Hepatocyte (in vitro differentiated cells): Measurements from ENCODE around the gene GLI3. TPM values are rescaled to one million over a fixed set of nuclear protein-coding genes. Genes with fewer than 3 reads are reported as not detected.
"Not testable (repeated sequence)": the region's sequence is repeated elsewhere in the genome, so short reads cannot be mapped to it uniquely, and the experiment has no call there.

Experiments
- DNase-seq: peaks from one replicate; pipeline ENCODE4 v3.0.0-alpha.2; 2016; ENCODE audit warnings: low spot score
- H2AFZ ChIP-seq: fragments of 200-600 bp; sonication (generic); 2 replicates; pipeline ENCODE4 v1.6.0; 2016; ENCODE audit warnings: antibody characterized with exemption, mild to moderate bottlenecking
- H3K27ac ChIP-seq: fragments of 200-600 bp; sonication (generic); 2 replicates; pipeline ENCODE4 v1.5.1; 2016; ENCODE audit warnings: mild to moderate bottlenecking
- H3K27me3 ChIP-seq: fragments of 200-600 bp; sonication (generic); 2 replicates; pipeline ENCODE4 v1.6.1; 2016
- H3K36me3 ChIP-seq: fragments of 200-600 bp; sonication (generic); replicated peaks from 2 replicates; pipeline ENCODE4 v1.5.1; 2016; ENCODE audit warnings: low read depth; ENCODE audit not compliant: insufficient read depth
- H3K4me1 ChIP-seq: fragments of 200-600 bp; sonication (generic); 2 replicates; pipeline ENCODE4 v1.5.1; 2016; ENCODE audit warnings: mild to moderate bottlenecking, moderate library complexity; ENCODE audit not compliant: insufficient read depth
- H3K4me2 ChIP-seq: fragments of 200-600 bp; sonication (generic); 2 replicates; pipeline ENCODE4 v1.6.0; 2016
- H3K4me3 ChIP-seq: fragments of 200-600 bp; sonication (generic); 2 replicates; pipeline ENCODE4 v1.5.1; 2016; ENCODE audit warnings: mild to moderate bottlenecking
- H3K79me2 ChIP-seq: fragments of 200-600 bp; sonication (generic); 2 replicates; pipeline ENCODE4 v1.6.0; 2017; ENCODE audit warnings: mild to moderate bottlenecking
- H3K9me2 ChIP-seq: fragments of 200-600 bp; sonication (generic); replicated peaks from 2 replicates; pipeline ENCODE4 v1.6.0; 2017; ENCODE audit warnings: mild to moderate bottlenecking; ENCODE audit not compliant: insufficient read depth
- H3K9me3 ChIP-seq: fragments of 200-600 bp; sonication (generic); 2 replicates; pipeline ENCODE4 v1.5.1; 2016; ENCODE audit warnings: low read depth, mild to moderate bottlenecking
- H4K20me1 ChIP-seq: fragments of 200-600 bp; sonication (generic); 2 replicates; pipeline ENCODE4 v1.6.0; 2016; ENCODE audit warnings: mild to moderate bottlenecking; ENCODE audit not compliant: insufficient read depth, poor library complexity, severe bottlenecking
- EZH2 ChIP-seq: fragments of 200-600 bp; sonication (generic); IDR thresholded peaks from 2 replicates; pipeline ENCODE4 v1.6.1; 2016; ENCODE audit warnings: antibody characterized with exemption, mild to moderate bottlenecking, borderline replicate concordance
- EZH2phosphoT487 ChIP-seq: fragments of 200-600 bp; sonication (generic); IDR thresholded peaks from one replicate; pipeline ENCODE4 v1.6.1; 2018; ENCODE audit warnings: antibody characterized with exemption, mild to moderate bottlenecking, low read depth, moderate library complexity; ENCODE audit not compliant: unreplicated experiment, severe bottlenecking
- WGBS: methylation state at CpG from one replicate; pipeline ENCODE4 v1.1.6; 2016; ENCODE audit warnings: low lambda C conversion rate; ENCODE audit errors: missing lambda C conversion rate; 5-methylcytosine and 5-hydroxymethylcytosine counted together
- polyA plus RNA-seq: library from polyadenylated mRNA; unstranded; fragments of >200 nt; fragmentation: Nextera tagmentation; extraction: Ambion mirVana; gene quantifications from 2 replicates; pipeline ENCODE4 v1.2.1, GENCODE V29; 2016
- total RNA-seq: library from RNA; depleted of rRNA; stranded (reverse); fragments of >200 nt; gene quantifications from 2 replicates; pipeline ENCODE4 v1.2.3, GENCODE V29; 2014
- TF ChIP-seq, protein P1 (sequence below): fragments of 200-600 bp; sonication (generic); IDR thresholded peaks from 2 replicates; pipeline ENCODE4 v1.5.1; 2016; ENCODE audit warnings: antibody characterized with exemption, mild to moderate bottlenecking; ENCODE audit not compliant: poor library complexity

The GLI3 gene
- total and polyA plus RNA-seq, 2 experiments from 2014 or later = 5.5 to 20.0 TPM

DNA sequence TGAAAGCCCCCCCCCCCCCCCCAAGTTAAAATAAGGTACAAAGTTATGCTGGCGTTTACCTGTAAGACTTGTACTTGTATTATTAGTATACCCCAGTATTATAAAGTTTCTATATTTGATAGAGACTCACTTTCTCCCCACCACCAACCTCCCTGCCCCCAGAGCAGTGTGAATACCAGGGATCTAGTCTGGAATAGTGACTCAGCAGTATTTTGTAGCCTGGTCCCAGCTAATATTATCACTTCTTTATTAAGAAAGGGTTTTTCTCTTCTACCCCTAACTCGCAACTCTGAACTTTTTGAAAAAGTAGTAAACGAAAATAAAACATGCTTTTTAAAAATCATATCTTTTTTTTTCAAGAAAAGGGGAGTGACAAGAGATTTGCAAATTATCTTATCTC, 26.7 kb downstream of the GLI3 start:
- H3K4me1 ChIP-seq = no peaks in the 10 kb centered on the region
- no peaks in the 10 kb centered on the region for H3K36me3 ChIP-seq
- TF ChIP-seq EZH2 (no peak), EZH2phosphoT487 (no peak)
- TF ChIP-seq, protein P1, sequence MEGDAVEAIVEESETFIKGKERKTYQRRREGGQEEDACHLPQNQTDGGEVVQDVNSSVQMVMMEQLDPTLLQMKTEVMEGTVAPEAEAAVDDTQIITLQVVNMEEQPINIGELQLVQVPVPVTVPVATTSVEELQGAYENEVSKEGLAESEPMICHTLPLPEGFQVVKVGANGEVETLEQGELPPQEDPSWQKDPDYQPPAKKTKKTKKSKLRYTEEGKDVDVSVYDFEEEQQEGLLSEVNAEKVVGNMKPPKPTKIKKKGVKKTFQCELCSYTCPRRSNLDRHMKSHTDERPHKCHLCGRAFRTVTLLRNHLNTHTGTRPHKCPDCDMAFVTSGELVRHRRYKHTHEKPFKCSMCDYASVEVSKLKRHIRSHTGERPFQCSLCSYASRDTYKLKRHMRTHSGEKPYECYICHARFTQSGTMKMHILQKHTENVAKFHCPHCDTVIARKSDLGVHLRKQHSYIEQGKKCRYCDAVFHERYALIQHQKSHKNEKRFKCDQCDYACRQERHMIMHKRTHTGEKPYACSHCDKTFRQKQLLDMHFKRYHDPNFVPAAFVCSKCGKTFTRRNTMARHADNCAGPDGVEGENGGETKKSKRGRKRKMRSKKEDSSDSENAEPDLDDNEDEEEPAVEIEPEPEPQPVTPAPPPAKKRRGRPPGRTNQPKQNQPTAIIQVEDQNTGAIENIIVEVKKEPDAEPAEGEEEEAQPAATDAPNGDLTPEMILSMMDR = no peak
- no peaks in the 10 kb centered on the region for H3K27me3 ChIP-seq
- H3K9me3 ChIP-seq = no peaks in the 10 kb centered on the region
- H3K27ac ChIP-seq = no peak overlapping the region
- peaks cover 19% of the 10 kb centered on the region for H3K79me2 ChIP-seq
- no peak overlapping the region for H2AFZ ChIP-seq
- H4K20me1 ChIP-seq = no peaks in the 10 kb centered on the region
- no peak overlapping the region for H3K4me2 ChIP-seq
- no peaks in the 10 kb centered on the region for H3K9me2 ChIP-seq
- DNase-seq = no peak
- 95% methylated on average over 3 of the region's 3 CpGs for WGBS
- H3K4me3 ChIP-seq = no peak overlapping the region

DNA sequence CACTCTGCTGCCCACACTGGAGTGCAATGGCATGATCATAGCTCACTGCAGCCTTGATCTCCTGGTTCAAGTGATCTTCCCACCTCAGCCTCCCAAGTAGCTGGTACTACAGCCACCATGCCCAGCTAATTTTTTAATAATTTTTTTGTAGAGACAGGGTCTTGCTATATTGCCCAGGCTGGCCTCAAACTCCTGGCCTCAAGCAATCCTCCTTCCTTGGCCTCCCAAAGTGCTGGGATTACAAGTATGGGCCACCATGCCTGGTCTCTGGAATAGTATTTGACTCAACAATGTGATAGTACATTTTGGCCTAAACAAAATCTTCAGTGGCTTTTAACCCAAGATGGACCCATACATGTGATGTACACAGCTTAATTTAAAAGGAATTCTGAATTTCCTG, 27.9 kb downstream of the GLI3 start:
- H3K9me3 ChIP-seq, H4K20me1 ChIP-seq, H3K4me3 ChIP-seq, H3K27me3 ChIP-seq, H3K36me3 ChIP-seq, H2AFZ ChIP-seq, H3K4me2 ChIP-seq, H3K27ac ChIP-seq, DNase-seq, H3K9me2 ChIP-seq, H3K4me1 ChIP-seq: not testable (repeated sequence)
- peaks cover 32% of the 10 kb centered on the region for H3K79me2 ChIP-seq

DNA sequence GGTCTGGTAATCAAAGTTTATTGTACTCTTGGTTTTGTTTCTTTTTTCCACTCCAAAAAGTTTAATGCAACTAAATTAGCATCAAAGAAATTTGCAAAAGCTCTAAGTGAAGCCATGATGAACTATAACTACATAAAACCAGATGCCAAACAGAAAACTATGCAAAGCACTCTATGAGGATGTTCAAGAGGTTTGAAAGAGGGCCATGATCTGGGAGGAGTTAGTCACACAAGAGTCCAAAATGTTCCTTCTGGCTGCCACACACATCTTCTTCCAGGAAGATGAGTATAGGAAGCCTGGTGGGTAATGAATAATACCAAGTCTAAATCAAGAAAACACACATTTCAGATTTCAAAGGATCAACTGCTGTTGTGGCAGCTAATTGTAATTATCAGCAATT, 28.4 kb downstream of the GLI3 start:
- TF ChIP-seq, protein P1 = no peak
- Histone ChIP-seq H3K9me3 (no peaks in the 10 kb centered on the region), H3K79me2 (peaks cover 37% of the 10 kb centered on the region), H3K4me3 (no peak overlapping the region), H3K27me3 (no peaks in the 10 kb centered on the region), H3K4me2 (no peak overlapping the region), H4K20me1 (no peaks in the 10 kb centered on the region), H3K27ac (no peak overlapping the region), H2AFZ (no peak overlapping the region), H3K36me3 (no peaks in the 10 kb centered on the region), H3K9me2 (no peaks in the 10 kb centered on the region), H3K4me1 (no peaks in the 10 kb centered on the region)
- DNase-seq = no peak

DNA sequence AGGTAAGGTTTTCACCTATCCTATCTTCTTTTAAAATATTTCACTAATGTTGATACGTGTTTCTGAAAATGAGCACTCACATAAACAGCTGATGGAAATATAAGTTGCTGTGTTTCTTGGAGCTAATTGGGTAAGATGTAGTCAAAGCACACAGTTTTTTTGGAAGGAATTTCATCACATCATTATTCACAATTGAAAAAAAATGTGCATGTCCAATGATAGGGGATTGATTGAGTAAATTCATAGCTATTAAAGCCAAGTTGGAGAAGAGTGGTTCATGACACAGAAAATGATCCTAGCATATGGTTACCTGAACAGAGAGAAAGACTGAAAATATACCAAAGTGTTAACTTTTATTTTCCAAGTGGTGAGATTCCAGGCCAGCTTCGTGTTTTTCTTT, 29.6 kb downstream of the GLI3 start:
- H3K9me2 ChIP-seq = no peaks in the 10 kb centered on the region
- H3K36me3 ChIP-seq = no peaks in the 10 kb centered on the region
- H3K4me2 ChIP-seq = no peak overlapping the region
- H3K27ac ChIP-seq = no peak overlapping the region
- no peak for DNase-seq
- no peaks in the 10 kb centered on the region for H3K9me3 ChIP-seq
- H3K4me3 ChIP-seq = no peak overlapping the region
- no peaks in the 10 kb centered on the region for H4K20me1 ChIP-seq
- peaks cover 42% of the 10 kb centered on the region for H3K79me2 ChIP-seq
- no peak overlapping the region for H2AFZ ChIP-seq
- 95% methylated on average over 2 of the region's 2 CpGs for WGBS
- no peaks in the 10 kb centered on the region for H3K4me1 ChIP-seq
- TF ChIP-seq EZH2 (no peak), EZH2phosphoT487 (no peak)
- H3K27me3 ChIP-seq = no peaks in the 10 kb centered on the region

DNA sequence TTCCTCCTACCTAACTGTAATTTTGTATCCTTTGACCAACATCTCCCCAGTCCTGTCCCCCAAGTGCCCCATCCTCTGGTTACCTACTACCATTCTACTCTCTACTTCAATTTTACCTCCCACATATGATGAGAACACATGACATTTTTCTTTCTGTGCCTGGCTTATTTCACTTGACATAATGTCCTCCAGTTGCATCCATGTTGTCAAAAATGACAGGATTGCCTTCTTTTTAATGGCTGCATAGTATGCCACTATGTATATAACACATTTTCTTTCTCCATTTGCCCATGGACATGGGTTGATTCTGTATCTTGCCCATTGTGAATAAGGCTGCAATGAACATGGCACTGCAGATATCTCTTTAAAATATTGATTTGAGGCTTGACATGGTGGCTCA, 33.7 kb downstream of the GLI3 start:
- peaks cover 39% of the 10 kb centered on the region for H3K79me2 ChIP-seq
- no peaks in the 10 kb centered on the region for H3K36me3 ChIP-seq
- H2AFZ ChIP-seq = no peak overlapping the region
- H3K9me2 ChIP-seq = no peaks in the 10 kb centered on the region
- no peak overlapping the region for H3K4me2 ChIP-seq
- H4K20me1 ChIP-seq = no peaks in the 10 kb centered on the region
- no peak overlapping the region for H3K4me3 ChIP-seq
- TF ChIP-seq EZH2 = no peak
- TF ChIP-seq EZH2phosphoT487 = no peak
- TF ChIP-seq, protein P1 = no peak
- no peak overlapping the region for H3K27ac ChIP-seq
- H3K9me3 ChIP-seq = no peaks in the 10 kb centered on the region
- H3K27me3 ChIP-seq = no peaks in the 10 kb centered on the region
- peaks cover 5% of the 10 kb centered on the region for H3K4me1 ChIP-seq
- DNase-seq = no peak
